HG03342 (cell line): ENCODE results near the gene MSRB3.
"Not testable (repeated sequence)": the region's sequence is repeated elsewhere in the genome, so short reads cannot be mapped to it uniquely, and the experiment has no call there.

ENCODE experiments used
- ATAC-seq: cut with Tn5 transposase; IDR thresholded peaks from one replicate; pipeline ENCODE4 v1.9.1; 2021; ENCODE audit warnings: mild to moderate bottlenecking, moderate library complexity; ENCODE audit not compliant: unreplicated experiment

Gene MSRB3

DNA sequence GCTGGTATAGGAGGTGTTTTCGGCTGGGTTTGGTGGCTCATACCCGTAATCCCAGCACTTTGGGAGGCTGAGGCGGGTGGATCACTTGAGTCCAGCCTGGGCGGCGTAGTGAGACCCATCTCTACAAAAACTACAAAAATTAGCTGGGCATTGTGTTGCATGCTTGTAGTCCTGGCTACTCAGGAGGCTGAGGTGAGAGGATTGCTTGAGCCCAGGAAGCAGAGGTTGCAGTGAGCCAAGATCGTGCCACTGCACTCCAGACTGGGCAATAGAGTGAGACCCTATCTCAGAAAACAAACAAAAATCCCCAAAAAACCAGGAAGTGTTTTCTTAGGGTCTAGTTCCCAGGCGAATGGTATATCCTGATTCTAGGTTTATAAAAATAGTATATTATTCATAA lies 7.0 kb downstream of the MSRB3 start:
- not testable (repeated sequence) for ATAC-seq

DNA sequence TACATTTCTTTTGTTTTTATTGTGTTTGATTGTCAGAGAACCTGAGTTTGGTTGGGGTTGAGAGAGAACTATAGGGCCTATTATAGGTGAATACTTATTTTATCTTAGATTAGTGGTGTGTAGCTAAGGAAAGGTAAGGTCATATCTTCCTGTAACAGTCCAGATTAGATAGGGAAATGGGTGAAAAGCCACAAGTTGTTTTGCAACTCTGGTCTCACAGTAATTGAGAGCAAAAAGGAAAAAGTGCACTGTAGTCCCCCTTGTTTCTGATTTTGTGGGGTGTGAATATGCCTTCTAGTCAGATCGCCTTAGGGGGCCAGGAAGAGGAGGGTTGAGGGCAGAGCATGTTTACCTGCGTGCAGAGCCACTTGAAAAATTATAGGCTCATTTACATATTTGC lies 8.9 kb downstream of the MSRB3 start:
- no peak for ATAC-seq

DNA sequence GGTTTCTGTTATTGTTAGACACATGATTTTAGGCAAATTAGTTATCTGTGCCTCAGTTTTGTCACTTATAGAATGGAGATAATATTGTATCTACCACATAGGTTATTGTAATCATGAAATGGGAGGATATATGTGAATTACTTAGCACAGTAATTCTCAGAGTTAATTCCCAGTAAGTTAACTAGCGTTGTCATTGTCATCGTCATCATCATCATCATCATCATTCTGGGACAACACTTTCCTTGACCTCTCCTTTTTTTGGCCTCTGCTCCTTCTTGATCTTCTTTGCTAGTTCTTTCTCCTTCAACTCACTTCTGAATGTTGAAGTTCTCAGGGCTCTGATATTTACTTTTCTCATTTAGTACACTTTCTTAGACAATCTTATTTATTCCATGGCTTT lies 13.8 kb downstream of the MSRB3 start:
- ATAC-seq = no peak

DNA sequence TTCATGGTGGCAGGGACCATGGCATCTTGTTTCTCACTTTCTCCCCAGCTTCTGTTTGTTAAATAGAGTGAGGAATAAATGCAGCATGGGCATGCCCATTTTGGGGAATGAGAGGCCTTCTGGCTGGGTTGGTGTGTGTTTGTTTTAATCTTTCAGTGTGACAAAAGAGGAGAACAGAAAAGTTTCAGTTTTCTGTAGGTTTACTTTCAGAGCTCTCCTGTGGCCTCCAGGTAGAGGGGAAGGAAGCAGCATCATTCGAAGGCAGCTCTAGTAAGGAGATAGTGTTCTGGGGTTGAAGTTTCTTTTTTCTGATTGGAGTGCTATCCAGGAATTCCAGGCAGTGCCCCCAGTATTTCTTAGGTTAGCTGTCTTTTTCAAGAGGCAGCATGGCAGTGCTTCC lies 15.3 kb downstream of the MSRB3 start:
- no peak for ATAC-seq

DNA sequence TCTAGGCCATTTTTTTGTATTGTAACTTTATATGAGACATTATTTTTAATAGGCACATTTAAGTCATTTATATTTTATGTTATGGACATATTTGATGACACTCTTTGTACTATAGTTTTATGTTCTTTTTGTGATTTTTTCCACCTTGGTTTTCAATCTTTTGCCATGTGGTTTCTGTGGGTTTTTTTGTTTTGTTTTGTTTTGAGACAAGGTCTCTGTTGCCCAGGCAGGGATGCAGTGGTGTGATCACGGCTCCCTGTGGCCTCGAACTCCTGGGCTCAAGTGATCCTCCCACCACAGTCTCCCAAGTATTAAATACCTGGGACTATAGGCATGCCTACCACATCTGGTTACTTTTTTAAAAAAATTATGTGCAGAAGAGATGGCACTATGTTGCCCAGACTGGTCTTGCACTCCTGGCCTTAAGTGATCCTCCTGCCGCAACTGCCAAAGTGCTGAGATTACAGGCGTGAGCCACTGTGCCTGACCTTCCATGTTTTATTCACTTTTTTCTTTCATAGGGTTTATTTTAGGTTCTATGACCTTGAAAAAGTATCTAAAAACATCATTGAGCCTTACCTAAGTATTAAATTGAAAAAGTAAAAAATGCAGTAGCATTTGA lies 16.3 kb downstream of the MSRB3 start:
- no peak for ATAC-seq

DNA sequence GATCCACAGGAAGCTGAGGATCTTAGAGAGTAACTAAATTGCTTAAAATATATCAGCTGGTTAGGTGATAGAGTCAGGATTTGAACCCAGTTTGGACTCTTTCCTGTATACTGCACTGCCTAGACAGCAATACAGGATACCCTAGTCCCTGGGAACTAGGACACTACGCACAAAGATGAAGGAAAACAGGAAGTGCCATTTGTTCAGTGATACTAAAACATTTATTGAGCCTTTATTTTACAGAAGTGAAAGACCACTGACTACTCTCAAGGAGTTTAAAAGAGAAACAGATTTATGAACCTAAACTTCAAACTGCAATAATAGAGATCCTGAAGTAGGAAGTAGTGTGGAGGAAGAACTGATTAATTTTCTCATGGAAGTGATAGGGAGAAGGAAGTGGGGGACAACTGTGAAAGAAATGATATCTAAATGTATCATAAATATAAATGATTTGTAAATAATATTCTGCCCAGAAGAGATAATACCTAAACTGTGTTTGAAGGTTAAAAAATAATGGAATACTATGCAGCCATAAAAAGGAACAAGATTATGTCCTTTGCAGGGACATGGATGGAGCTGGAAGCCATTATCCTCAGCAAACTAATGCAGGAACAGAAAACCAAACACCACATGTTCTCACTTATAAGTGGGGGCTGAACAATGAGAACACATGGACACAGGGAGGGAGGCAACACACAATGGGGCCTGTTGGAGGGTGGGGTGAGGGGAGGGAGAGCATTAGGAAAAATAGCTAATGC lies 18.2 kb downstream of the MSRB3 start:
- ATAC-seq = no peak

DNA sequence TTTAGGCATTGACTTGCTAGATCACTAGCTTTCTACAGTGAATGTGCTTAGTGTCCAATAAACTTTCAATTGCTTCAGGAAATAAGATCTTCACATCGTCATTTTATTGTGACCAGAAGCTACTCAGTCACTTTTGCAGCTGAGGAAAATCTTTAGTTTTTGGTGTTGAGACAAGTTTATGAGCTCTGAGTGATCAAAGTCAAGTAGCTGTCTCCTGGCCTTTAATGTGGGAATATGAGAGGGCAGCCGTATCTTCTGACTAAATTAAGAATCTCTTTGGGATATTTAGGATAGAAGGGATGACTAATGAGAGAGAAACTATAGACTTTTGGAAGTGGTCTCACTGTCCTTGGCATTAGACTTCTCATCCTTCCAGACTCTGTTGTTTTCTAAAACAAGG lies 21.6 kb downstream of the MSRB3 start:
- no peak for ATAC-seq

DNA sequence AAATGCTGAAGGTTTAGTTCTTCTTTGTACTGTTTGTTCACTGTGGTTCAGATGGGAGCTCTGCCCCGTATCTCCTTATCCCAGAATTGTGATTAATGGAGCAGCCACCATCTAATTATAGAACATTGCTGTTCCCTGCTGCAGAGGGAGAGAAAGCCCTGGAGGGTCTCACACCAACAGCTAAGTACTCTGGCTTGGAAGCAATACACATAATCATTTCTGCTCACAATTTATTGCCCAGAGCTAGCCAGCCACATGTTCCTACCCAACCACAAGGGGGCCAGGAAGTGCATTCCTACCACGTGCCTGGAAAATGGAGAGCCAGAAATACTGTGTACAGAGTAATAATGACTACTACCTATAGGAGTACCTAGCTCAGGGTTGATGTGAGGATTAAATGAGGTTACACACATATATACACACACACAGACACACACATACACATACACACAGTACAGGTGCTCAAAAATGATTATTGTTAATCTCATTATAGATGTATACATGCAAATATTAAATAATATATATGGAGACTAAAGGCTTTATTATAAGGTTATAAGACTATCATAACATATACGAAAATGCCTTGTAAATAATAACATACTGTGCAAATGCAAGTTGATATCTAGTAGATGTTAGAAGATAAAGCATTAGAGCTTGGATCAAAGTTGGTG lies 22.3 kb downstream of the MSRB3 start:
- ATAC-seq = no peak

DNA sequence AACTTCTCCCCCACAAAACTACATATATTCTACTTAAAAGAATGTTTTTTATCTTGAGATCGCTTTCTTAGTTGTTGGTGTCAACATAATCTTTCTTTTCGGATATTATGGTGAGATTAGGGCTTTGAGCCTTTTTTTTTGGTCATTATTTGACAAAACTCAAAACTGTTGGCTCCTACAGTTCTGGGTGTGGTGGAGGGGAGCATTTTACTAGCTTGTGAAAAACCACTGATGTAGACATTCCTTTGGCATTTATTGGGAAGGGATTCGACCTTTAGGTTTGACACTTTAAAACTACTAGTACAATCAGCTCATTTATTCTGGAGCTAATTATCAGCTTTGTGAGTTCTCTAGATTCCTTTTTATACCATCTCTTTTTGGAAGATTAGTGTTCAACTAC lies 24.4 kb downstream of the MSRB3 start:
- ATAC-seq = no peak

DNA sequence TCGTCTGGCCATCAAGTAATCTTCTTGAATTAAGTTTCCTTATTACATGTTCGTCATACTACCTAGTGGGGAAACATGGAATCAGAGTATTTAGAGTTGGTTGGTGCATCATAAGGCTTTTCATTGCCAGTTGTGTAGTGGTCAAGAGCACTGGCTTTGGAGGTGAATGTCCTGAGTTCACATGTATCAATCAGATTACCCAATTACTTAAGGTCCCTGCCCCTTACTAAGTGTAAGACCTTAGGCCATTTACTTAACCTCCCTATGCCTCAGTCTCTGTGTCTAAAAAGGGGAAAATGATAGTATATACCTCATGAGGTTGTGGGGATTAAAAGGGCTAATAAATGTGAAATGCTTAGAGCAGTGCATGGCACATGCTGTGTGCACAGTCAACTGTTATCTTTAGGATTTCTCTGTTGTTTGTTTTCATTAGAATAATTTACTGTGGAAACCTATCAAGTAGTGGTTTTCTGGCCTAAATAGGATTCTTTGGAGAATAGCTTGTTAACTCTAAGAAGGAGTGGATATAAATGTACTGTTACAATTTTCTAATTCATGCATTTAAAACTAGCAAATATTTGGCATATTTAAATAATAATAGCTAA lies 27.0 kb downstream of the MSRB3 start:
- no peak for ATAC-seq

DNA sequence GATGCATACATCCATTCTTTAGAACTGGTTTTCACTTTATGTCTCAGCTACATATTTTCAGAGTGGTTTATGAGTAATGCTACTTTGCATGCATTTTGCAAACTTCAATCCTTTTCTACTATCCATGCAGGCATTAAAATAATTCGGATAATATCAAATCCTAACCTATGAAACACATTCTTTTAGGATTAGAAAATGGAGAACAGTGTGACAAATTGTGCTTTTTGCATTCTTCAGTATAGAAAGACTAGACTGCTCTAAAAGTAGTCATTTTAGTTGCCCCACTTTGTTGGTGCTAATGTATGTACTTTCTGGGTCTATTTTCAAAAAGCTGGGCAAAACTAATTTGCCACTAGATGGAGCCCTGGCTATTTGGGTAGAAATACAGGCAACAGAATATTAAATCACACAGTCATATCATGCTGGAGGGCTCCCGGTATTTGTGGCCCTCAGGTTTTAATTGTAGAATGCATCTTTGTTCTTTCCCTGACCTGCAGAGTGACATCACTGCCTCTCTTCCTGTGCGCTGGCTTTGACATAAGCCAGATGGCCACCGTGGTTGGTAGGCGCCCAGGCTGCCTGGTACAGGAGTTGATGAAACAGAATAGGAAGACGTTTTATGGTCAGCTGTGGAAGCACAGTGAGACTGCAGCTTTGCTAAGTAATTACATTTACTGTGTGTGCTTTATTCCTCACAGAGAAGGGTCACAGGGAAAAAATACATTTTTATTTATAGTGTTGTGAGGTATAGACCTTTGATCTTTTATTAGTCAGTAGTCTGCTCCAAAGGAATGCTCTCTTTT lies 28.1 kb downstream of the MSRB3 start:
- ATAC-seq = no peak

DNA sequence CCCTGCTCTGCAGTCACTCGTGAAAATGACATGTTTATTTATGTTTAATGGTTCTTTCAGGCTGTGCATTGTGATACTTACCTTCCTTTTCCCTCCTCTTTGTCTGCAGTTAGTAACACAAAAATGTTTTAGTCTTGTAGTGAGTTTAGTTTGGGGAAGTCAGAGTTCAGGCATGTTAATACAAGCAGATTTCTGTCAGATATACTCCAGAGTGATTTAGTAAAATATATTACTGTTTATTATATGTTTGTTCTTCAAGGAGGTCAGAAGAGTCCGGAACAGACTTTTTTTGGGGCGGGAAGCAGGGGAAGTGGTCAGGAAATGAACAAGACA lies 28.7 kb downstream of the MSRB3 start:
- ATAC-seq = no peak

DNA sequence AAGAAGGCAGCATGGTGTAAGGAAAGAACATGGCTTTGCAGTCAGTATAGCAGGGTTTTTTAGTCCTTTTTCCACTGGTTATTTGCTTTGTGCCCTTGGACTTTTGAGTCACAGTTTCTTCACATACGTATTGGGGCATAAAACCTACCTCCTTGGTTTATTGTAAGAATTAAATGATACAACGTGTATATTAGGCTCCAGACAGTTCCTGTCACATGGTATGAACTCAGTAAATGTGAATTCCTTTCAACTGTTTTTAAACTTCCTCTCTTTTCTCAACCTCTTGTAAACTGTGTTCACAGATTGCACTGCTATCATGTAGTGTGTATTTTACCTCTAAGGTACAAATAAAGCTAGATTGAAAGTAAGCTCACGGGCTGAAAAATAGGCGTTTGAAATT lies 29.5 kb downstream of the MSRB3 start:
- no peak for ATAC-seq

DNA sequence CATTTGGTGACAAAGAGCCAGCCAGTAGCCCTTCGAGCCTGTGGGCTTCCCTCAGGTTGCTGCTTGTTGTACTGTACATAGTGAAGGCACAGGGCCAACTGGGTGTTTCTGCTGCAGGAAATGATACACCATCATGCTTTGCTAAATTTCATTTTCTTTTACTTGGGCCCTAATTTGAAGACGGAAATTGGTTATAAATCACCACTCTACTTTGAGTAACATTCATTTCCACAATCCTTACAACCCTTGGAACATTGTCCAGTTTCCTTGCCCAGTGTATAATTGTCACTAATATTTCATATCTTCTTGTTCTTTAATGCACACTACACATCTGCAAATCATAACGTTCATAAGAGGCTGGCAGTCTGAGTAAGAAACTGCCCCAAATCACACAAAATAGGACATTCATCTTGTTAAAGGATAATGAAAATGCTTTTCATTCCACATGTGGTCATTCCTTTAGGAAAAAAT lies 30.2 kb downstream of the MSRB3 start:
- ATAC-seq = no peak

DNA sequence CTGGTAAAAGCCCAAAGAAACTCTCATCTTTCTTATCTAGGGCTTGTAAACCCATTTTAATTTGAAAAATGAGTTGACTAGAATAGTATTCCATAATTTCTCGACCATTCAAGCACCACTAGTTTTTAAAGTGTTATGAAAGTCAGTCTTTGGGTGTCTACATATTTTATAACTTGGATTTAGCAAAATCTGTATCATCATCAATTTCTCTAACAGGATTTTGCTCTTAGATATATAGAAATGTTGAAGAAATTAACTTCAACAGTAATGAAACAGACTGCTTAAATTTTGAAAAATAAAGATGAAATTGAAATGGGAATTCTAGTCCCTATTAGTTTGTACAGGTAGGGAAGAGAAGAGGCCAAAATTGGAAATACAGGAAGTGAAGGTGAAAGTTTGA lies 32.8 kb downstream of the MSRB3 start:
- no peak for ATAC-seq

DNA sequence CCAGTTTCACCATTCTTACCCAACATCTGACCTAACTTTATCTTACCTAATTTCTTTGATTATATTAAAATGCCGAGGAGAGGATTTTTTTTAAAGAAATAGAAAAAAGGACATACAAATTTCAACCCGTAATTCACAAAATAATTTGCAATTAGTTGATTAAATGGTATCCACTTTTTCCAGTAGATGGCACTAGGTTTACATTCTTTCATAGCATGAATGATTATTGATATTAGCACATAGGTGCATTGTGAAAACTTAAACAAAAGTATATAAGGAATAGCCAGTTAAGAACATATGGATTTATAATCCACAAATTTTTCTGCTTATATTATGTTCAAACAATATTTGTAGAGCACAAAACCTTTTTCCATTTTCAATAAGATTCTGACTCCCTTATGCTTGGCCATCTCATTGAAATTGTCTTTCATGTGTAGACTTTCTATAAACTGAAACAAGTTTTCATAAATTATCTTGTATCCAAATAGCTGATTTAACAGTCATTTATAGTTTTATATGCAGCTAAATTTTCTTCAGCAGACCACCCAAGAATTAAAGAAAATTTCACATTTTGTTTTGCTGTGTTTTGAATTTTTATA lies 35.3 kb downstream of the MSRB3 start:
- ATAC-seq = no peak

DNA sequence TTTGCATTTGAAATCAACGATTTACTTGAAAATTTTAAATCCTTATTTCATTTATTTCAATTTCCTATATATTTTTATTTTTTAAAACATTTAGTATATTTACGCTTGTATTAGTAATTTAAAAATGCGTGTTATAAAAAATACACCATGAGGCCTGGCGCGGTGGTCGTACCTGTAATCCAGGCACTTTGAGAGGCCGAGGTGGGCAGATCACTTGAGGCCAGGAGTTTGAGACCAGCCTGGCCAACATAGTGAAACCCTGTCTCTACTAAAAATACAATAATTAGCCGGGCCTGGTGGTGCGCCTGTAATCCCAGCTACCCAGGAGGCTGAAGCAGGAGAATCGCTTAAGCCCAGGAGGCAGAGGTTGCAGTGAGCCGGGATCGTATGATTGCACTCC lies 36.8 kb downstream of the MSRB3 start:
- ATAC-seq = not testable (repeated sequence)

DNA sequence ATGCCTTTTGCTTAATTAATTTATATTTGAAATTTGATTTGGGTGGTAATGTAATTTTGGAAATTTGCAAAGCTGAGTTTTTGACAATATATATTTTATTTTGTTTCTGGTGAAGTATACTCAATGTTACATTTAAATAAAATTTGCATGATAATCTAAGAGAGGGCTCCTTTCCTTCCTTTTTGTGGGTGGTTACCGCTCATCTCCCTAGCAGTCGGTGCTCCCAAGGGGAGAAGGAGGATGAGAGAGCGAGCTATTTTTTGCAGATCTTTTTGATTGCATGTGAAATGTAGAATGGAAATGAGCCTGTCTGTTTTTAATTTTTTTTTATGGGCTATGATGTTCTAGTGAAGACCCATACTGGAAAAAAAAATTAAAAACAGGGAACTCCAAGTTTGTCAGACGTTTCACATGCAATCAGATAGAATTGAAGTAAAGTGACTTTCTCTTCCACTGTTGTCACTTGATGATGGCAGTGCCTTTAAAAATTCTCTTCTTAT lies 39.8 kb downstream of the MSRB3 start:
- ATAC-seq = no peak

DNA sequence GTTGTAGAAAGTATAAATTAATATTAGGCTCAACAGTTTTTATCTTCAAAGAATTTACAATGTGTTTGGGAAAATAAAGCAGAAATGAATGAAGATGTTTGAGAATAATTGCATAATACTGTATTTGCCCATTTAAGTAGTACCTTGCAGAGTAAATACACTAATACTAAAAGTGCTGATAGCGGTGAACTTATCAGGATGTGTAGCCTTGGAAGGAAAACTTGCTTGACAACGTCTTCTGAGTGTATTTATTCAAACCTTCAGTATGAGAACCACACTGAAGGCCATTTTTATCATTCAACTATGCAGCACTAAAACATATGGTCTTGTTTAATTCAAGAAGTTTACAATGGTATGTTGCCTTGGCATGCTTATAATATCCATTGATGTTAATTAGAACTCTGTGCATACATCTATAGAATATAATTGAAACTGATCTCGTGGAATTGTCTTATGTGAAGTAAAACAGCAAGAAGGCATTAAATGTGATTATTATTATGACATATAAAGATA lies 41.3 kb downstream of the MSRB3 start:
- no peak for ATAC-seq

DNA sequence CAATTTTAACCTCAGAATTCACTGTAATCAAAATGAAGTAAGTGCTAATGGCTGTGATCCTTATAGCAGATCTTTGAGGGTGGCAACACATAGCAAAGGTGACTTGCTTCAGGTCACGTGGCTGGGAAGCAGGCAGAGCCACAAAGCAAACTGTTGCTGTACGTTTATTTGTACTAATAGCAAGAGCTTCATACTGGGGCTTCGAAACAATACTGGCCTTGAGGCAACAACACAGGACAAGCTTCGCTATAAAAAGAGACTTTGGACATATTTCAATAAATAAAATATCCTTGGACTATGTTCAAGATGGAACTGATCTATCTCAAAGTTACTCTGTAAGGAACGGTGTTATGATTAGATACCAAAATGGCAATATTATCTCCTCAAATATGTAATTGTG lies 44.6 kb downstream of the MSRB3 start:
- no peak for ATAC-seq
